NCI-H345 treated with DMSO at 0.1 percent for 48 hours (cell line): ENCODE data around the gene SRRM2.

ENCODE experiments used
- DNase-seq: peaks from one replicate; lab custom pipeline; 2025; ENCODE audit not compliant: unreplicated experiment; lab: John Stamatoyannopoulos, UW

SRRM2 gene

GRCh38 chr16:2761472-2761871, 9.0 kb downstream of the SRRM2 start:
- DNase-seq, result no peak

DNA sequence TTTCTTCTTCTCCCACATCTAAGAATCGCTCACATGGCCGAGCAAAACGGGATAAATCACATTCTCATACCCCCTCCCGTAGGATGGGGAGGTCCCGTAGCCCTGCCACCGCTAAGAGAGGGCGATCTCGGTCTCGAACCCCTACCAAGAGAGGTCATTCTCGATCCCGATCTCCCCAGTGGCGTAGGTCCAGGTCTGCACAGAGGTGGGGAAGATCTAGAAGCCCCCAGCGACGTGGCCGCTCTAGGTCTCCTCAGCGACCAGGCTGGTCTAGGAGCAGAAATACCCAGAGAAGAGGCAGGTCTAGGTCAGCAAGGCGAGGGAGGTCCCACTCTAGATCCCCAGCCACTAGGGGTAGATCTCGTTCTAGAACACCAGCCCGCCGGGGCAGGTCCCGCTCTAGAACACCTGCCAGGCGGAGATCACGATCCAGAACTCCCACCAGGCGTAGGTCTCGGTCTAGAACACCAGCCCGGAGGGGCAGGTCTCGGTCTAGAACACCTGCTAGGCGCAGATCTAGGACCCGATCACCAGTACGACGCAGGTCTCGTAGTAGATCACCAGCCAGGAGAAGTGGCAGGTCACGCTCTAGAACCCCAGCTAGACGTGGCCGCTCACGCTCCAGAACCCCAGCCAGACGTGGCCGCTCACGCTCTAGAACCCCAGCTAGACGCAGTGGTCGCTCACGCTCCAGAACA, 9.6 kb downstream of the SRRM2 start:
- no peak for DNase-seq

- no peak for DNase-seq
These were observed 10.3 kb downstream of the SRRM2 start for GRCh38 chr16:2762711-2763110.

- DNase-seq, result no peak
These were observed 10.7 kb downstream of the SRRM2 start for GRCh38 chr16:2763173-2763572.

- no peak for DNase-seq
These were observed 12.3 kb downstream of the SRRM2 start for GRCh38 chr16:2764718-2765117.

DNA sequence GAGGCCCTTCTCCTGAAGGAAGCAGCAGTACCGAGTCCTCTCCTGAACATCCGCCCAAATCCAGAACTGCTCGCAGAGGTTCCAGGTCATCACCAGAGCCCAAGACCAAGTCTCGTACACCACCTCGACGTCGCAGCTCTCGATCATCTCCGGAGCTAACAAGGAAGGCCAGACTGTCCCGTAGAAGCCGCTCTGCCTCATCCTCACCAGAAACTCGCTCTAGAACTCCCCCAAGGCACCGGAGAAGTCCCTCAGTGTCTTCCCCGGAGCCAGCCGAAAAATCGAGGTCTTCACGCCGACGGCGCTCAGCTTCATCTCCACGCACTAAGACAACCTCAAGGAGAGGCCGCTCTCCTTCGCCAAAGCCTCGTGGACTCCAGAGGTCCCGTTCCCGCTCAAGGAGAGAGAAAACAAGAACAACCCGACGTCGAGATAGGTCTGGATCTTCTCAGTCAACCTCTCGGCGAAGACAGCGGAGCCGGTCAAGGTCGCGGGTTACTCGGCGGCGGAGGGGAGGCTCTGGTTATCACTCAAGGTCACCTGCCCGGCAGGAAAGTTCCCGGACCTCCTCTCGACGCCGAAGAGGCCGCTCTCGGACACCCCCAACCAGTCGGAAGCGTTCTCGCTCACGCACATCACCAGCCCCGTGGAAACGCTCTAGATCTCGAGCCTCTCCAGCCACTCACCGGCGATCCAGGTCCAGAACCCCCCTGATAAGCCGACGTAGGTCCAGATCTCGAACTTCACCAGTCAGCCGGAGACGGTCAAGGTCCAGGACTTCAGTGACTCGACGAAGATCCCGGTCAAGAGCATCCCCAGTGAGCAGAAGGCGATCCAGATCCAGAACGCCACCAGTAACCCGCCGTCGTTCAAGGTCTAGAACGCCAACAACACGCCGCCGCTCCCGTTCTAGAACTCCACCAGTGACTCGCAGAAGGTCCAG, 13.3 kb downstream of the SRRM2 start:
- DNase-seq, result no peak

- no peak for DNase-seq
These were observed 14.1 kb downstream of the SRRM2 start for GRCh38 chr16:2766430-2767139.

DNA sequence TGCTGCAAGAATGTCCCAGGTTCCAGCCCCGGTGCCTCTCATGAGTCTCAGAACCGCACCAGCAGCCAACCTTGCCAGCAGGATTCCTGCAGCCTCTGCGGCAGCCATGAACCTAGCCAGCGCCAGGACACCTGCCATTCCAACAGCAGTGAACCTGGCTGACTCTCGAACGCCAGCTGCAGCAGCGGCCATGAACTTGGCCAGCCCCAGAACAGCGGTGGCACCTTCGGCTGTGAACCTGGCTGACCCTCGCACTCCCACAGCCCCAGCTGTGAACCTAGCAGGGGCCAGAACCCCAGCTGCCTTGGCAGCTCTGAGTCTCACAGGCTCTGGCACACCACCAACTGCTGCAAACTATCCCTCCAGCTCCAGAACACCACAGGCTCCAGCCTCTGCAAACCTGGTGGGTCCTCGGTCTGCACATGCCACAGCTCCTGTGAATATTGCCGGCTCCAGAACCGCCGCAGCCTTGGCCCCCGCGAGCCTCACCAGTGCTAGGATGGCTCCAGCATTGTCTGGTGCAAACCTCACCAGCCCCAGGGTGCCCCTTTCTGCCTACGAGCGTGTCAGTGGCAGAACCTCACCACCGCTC, 14.8 kb downstream of the SRRM2 start:
- no peak for DNase-seq

DNA sequence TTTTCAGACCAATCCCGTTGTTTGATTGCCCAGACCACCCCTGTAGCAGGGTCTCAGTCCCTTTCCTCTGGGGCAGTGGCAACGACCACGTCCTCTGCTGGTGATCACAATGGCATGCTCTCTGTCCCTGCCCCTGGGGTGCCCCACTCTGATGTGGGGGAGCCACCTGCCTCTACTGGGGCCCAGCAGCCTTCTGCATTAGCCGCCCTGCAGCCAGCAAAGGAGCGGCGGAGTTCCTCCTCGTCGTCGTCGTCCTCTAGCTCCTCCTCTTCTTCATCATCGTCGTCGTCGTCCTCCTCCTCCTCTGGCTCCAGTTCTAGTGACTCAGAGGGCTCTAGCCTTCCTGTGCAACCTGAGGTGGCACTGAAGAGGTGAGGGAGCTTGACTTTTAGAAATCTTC, 15.5 kb downstream of the SRRM2 start:
- no peak for DNase-seq

GRCh38 chr16:2768403-2769089, 16.1 kb downstream of the SRRM2 start:
- DNase-seq, result no peak

- DNase-seq, result no peak
These were observed 16.7 kb downstream of the SRRM2 start for GRCh38 chr16:2769100-2769529.

- no peak for DNase-seq
These were observed 17.2 kb downstream of the SRRM2 start for GRCh38 chr16:2769675-2770056.

- no peak for DNase-seq
These were observed 17.9 kb downstream of the SRRM2 start for GRCh38 chr16:2770057-2770951.

GRCh38 chr16:2771496-2772402, 19.3 kb downstream of the SRRM2 start:
- no peak for DNase-seq

GRCh38 chr16:2773188-2773968, 20.9 kb downstream of the SRRM2 start:
- DNase-seq, result no peak

DNA sequence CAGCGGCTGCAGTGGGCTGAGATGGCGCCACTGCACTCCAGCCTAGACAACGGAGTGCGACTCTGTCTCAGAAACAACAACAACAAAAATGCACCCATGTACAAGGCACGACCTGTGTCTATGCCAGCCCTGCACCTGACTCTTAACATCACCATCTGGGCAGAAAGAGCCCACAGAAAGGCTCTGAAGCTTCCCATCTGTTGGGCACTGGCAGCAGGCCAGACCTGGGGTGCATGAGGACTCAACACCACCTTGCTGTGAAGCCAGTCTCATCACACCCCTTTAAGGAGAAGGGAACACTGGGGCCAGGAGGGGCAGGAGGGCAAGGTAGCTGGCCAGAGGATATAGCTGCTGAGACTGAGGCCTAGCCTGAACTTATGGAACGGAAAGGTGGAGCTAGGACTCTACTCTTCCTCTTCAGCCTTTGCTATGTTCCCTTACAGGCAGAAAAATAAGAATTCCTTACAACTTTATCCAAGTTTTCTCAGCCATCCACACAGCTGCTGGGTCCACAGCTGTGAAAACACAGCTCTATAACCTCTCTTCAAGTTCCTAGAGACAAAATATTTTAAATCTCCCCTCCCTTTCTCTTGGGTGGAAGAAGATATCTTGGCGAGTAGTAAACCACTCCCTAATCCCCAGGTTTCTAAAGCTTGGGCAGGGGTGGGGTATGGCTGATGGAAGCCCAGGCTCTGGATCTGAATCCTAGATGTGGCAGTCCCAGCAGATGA, 21.9 kb downstream of the SRRM2 start:
- DNase-seq, result no peak

DNA sequence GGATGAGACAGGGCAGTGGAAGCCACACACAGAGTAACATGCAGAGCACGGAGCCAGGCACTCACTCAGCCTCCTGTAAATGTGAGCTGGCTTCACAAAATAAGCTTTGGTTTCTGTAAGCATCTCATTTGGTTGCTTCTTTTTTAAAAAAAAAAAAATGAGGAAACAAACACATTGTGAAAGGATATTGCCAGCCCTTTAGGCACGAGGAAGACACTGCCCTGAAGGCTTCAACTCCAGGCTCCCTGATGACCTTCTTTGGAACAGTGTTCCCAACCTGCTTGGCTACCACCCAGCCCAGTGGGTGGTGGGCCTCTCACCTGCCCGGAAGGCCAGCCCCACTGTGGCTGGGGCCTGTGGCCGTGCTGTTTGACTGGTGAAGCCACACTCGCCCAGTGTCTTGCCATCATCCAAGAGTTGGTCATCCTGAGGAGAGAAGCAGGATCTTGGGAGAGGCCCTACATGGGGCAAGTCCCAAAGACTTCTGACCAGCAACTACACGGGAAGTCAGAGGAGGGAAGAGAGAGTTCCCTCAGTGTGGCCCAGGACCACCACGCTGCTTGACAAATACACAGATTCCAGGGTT, 22.8 kb downstream of the SRRM2 start:
- DNase-seq, result no peak
